NCI-H2081 (cell line): ENCODE data around the gene RBM24.
"Not testable (repeated sequence)": the region's sequence is repeated elsewhere in the genome, so short reads cannot be mapped to it uniquely, and the experiment has no call there.

Source experiments
- DNase-seq, 2 experiments: peaks; one replicate each; lab custom pipeline; 2025; lab: John Stamatoyannopoulos, UW

The RBM24 gene

GRCh38 chr6:17291778-17292177, 10.6 kb downstream of the RBM24 start:
- no peak for DNase-seq

GRCh38 chr6:17292600-17293133, 11.5 kb downstream of the RBM24 start:
- no peak for DNase-seq

GRCh38 chr6:17293395-17293794, 12.2 kb downstream of the RBM24 start:
- no peak for DNase-seq

GRCh38 chr6:17297271-17298080, 16.3 kb downstream of the RBM24 start:
- no peak for DNase-seq

GRCh38 chr6:17298257-17298656, 17.1 kb downstream of the RBM24 start:
- no peak for DNase-seq

GRCh38 chr6:17299222-17299621, 18.1 kb downstream of the RBM24 start:
- no peak for DNase-seq

- no peak for DNase-seq
These were observed 18.6 kb downstream of the RBM24 start for GRCh38 chr6:17299750-17300149.

GRCh38 chr6:17300637-17301036, 19.5 kb downstream of the RBM24 start:
- no peak for DNase-seq

GRCh38 chr6:17303444-17303843, 22.3 kb downstream of the RBM24 start:
- DNase-seq: no peak

GRCh38 chr6:17305219-17306001, 24.2 kb downstream of the RBM24 start:
- DNase-seq: no peak

- no peak for DNase-seq
These were observed 30.6 kb downstream of the RBM24 start for GRCh38 chr6:17311595-17312311.

- not testable (repeated sequence) for DNase-seq
These were observed 32.1 kb downstream of the RBM24 start for GRCh38 chr6:17313238-17313637.

- DNase-seq: no peak
These were observed 32.8 kb downstream of the RBM24 start for GRCh38 chr6:17313971-17314370.

GRCh38 chr6:17315262-17315661, 34.1 kb downstream of the RBM24 start:
- DNase-seq: no peak

- no peak for DNase-seq
These were observed 37.4 kb downstream of the RBM24 start for GRCh38 chr6:17318435-17319165.

GRCh38 chr6:17320266-17320665, 39.1 kb downstream of the RBM24 start:
- not testable (repeated sequence) for DNase-seq

- no peak for DNase-seq
These were observed 50.1 kb downstream of the RBM24 start for GRCh38 chr6:17331238-17331637.

GRCh38 chr6:17334265-17334664, 53.1 kb downstream of the RBM24 start:
- no peak for DNase-seq

GRCh38 chr6:17336425-17336824, 55.3 kb downstream of the RBM24 start:
- no peak for DNase-seq

- no peak for DNase-seq
These were observed 58.1 kb downstream of the RBM24 start for GRCh38 chr6:17339308-17339670.

GRCh38 chr6:17341117-17341805, 60.1 kb downstream of the RBM24 start:
- DNase-seq: no peak
